ENCODE measurements around the gene PTPRN. TPM values are rescaled to one million over a fixed set of nuclear protein-coding genes. Genes with fewer than 3 reads are reported as not detected.

PTPRN gene
- total and polyA plus RNA-seq, 2 of the 8 experiments (the other 6 are each of a cell fraction or from before 2014, with no cell fraction given): 5.4 to 8.2 TPM

DNA sequence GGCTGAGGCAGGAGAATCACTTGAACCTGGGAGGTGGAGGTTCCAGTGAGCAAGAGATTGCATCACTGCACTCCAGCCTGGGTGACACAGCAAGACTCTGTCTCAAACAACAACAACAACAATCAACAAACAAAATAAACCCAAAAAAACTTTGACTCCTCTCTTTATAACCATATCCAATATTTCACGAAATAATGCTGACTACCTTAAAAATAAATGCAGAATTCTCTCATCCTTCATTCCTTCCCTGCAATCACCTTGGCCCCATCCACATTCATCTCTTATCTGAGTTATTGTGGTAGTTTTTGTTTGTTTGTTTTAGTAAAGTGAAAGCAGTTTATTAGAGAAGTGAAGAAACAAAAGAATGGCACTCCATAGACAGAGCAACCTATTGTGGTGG is 3.2 kb downstream of the PTPRN start:
- TF ChIP-seq EZH2 (IDR thresholded peaks at IDR 0.05; ENCODE audit: low read depth, low read length, severe bottlenecking) (no peak), RAD21 (IDR thresholded peaks at IDR 0.05 in 1 of 2, conservative IDR thresholded peaks at IDR 0.05 in 1 of 2; ENCODE audit: low read depth in 2 of 2, low read length in 2 of 2) (no peak), SP2 (IDR thresholded peaks at IDR 0.05; ENCODE audit: low read length) (no peak), POU5F1 (IDR thresholded peaks at IDR 0.05; ENCODE audit: low read depth, low read length) (no peak), KDM1A (IDR thresholded peaks at IDR 0.05; ENCODE audit: borderline replicate concordance, low read length) (no peak), ASH2L (IDR thresholded peaks at IDR 0.05; ENCODE audit: low read length) (no peak), CHD1 (IDR thresholded peaks at IDR 0.05; ENCODE audit: low read depth, low read length) (no peak)
- H3K14ac ChIP-seq (ENCODE audit: insufficient read length): no peak overlapping the region
- H4K91ac ChIP-seq (replicated peaks; ENCODE audit: insufficient read length, low read length): no peak overlapping the region
- no peak overlapping the region for H3K9ac ChIP-seq (replicated peaks in 1 of 4; ENCODE audit: extremely low read depth in 1 of 4, low read depth in 3 of 4, low read length in 3 of 4)
- H2BK12ac ChIP-seq (ENCODE audit: low read depth, low read length): no peak overlapping the region
- no peak overlapping the region for H2BK15ac ChIP-seq (ENCODE audit: low read length)
- H3K79me2 ChIP-seq (ENCODE audit: control insufficient read depth in 1 of 2, insufficient read depth in 2 of 2, low read length in 2 of 2): no peaks in the 10 kb centered on the region
- no peak overlapping the region for H4K5ac ChIP-seq (ENCODE audit: insufficient read length, low read depth, low read length)
- no peak overlapping the region for H2BK20ac ChIP-seq (ENCODE audit: low read length)
- H3K23ac ChIP-seq (ENCODE audit: insufficient read length): no peak overlapping the region
- H2BK5ac ChIP-seq (ENCODE audit: low read depth, low read length): no peak overlapping the region
- no peak overlapping the region for H2BK120ac ChIP-seq (replicated peaks; ENCODE audit: low read depth, low read length)
- H2AFZ ChIP-seq (ENCODE audit: low read length): no peak overlapping the region
- no peak overlapping the region for H3K56ac ChIP-seq (replicated peaks; ENCODE audit: insufficient read length, low read depth, low read length)
- peaks cover 0 to 9% (median 4%) of the 10 kb centered on the region in 4 experiments; a peak in 5 of 7 replicates for H3K4me1 ChIP-seq (replicated peaks in 1 of 4; ENCODE audit: control insufficient read depth in 3 of 4, insufficient read depth in 4 of 4, low read length in 3 of 4)
- H3K23me2 ChIP-seq (ENCODE audit: low read depth, low read length): peaks cover 11% of the 10 kb centered on the region; the same call in 1 of the 2 replicates
- ChIA-PET CTCF (ENCODE audit: partially characterized antibody) (interaction anchor here (1.2 to 13.4 kb wide), 3 partner anchors 14 to 29 kb away, joined by 3 to 82 read pairs (median 6); no protein-coding TSS in a partner anchor), POLR2A (ENCODE audit: partially characterized antibody) (interaction anchor here (1.3 kb wide), 1 partner anchor 11 kb away, joined by 4 read pairs; no protein-coding TSS in a partner anchor)
- no peaks in the 10 kb centered on the region for H3K9me3 ChIP-seq (ENCODE audit: insufficient read depth in 2 of 2, low read depth in 1 of 2, low read length in 1 of 2)
- H3K18ac ChIP-seq (ENCODE audit: extremely low read depth, low read length): no peak overlapping the region
- no peaks in the 10 kb centered on the region for H3K79me1 ChIP-seq (ENCODE audit: low read depth, low read length)
- 86 to 100% methylated on average over 1 of the region's 1 CpG for WGBS, 2 experiments (ENCODE audit: extremely low coverage in 1 of 2, insufficient coverage in 1 of 2, insufficient read length in 1 of 2, insufficient replicate concordance in 2 of 2, low coverage in 1 of 2, low lambda C conversion rate in 2 of 2, missing lambda C conversion rate in 1 of 2)
- peaks cover 0 to 1% of the 10 kb centered on the region in 2 experiments for H4K20me1 ChIP-seq (replicated peaks in 1 of 2; ENCODE audit: control insufficient read depth in 1 of 2, insufficient read depth in 2 of 2, low read length in 2 of 2)
- H4K8ac ChIP-seq (ENCODE audit: extremely low read depth, insufficient read depth, low read length): no peak overlapping the region
- H3K4ac ChIP-seq (replicated peaks; ENCODE audit: insufficient read length, low read depth, low read length): no peak overlapping the region
- H2AK5ac ChIP-seq (ENCODE audit: low read depth, low read length): no peak overlapping the region
- peaks cover 0 to 14% (median 12%) of the 10 kb centered on the region in 4 experiments; a peak in 4 of 7 replicates for H3K27me3 ChIP-seq (replicated peaks in 1 of 4; ENCODE audit: control insufficient read depth in 3 of 4, extremely low read depth in 1 of 4, insufficient read depth in 3 of 4, low read length in 3 of 4)
- no peak overlapping the region for H3K4me2 ChIP-seq (ENCODE audit: insufficient read depth in 1 of 2, low read depth in 2 of 2, low read length in 2 of 2)
- H3K36me3 ChIP-seq (ENCODE audit: control insufficient read depth in 2 of 4, insufficient read depth in 4 of 4, low read length in 3 of 4): no peaks in the 10 kb centered on the region
- FAIRE-seq (no peak), DNase-seq (ENCODE audit: low read depth in 1 of 2, low spot score in 2 of 2) (no peak)
- H3K4me3 ChIP-seq (ENCODE audit: extremely low read depth in 1 of 4, insufficient read depth in 2 of 4, low read depth in 3 of 4, low read length in 4 of 4): no peak overlapping the region
- H3K27ac ChIP-seq (ENCODE audit: low read depth, low read length): no peak overlapping the region
